HL-60 (cell line): Measurements from ENCODE around the gene PTGER2.

Experiments
- DNase-seq, 2 experiments: peaks; one replicate each; pipeline ENCODE4 v3.0.0-alpha.2; 2010 to 2020; ENCODE audit warnings: low read depth in 1 of 2, low spot score in 1 of 2
- H3K27ac ChIP-seq: fragments of 250-450 bp; sonication (Bioruptor Pico); replicated peaks from 2 replicates; pipeline ENCODE4 v1.5.1; 2020; ENCODE audit warnings: mild to moderate bottlenecking, moderate library complexity
- H3K27me3 ChIP-seq: fragments of 250-450 bp; sonication (Bioruptor Pico); 2 replicates; pipeline ENCODE4 v1.5.1; 2021; ENCODE audit warnings: mild to moderate bottlenecking, moderate library complexity; ENCODE audit not compliant: insufficient read depth, poor library complexity, severe bottlenecking
- H3K4me3 ChIP-seq: replicated peaks from 2 replicates; pipeline ENCODE4 v1.5.1; 2011; ENCODE audit warnings: mild to moderate bottlenecking, control low read depth, low read length; ENCODE audit not compliant: insufficient read depth
- GABPA ChIP-seq: IDR thresholded peaks from 2 replicates; pipeline ENCODE4 v1.6.1; 2012; ENCODE audit warnings: low read depth
- POLR2AphosphoS5 ChIP-seq: IDR thresholded peaks from 2 replicates; pipeline ENCODE4 v1.6.1; 2012; ENCODE audit warnings: low read depth
- REST ChIP-seq: IDR thresholded peaks from 2 replicates; pipeline ENCODE4 v1.6.1; 2012; ENCODE audit warnings: low read depth; ENCODE audit not compliant: insufficient replicate concordance
- SPI1 ChIP-seq: IDR thresholded peaks from 2 replicates; pipeline ENCODE4 v1.6.1; 2012; ENCODE audit warnings: low read depth, mild to moderate bottlenecking, borderline replicate concordance
- TF ChIP-seq, protein P1 (sequence below): IDR thresholded peaks from one replicate; pipeline ENCODE4 v1.5.1; 2011; ENCODE audit warnings: low read length, control low read depth, inconsistent platforms; ENCODE audit not compliant: insufficient read depth

The PTGER2 gene

GRCh38 chr14:52304248-52304904 lies 9.7 kb upstream of the PTGER2 start:
- Histone ChIP-seq H3K27ac (no peak overlapping the region), H3K4me3 (no peak overlapping the region), H3K27me3 (no peaks in the 10 kb centered on the region)
- TF ChIP-seq, protein P1, sequence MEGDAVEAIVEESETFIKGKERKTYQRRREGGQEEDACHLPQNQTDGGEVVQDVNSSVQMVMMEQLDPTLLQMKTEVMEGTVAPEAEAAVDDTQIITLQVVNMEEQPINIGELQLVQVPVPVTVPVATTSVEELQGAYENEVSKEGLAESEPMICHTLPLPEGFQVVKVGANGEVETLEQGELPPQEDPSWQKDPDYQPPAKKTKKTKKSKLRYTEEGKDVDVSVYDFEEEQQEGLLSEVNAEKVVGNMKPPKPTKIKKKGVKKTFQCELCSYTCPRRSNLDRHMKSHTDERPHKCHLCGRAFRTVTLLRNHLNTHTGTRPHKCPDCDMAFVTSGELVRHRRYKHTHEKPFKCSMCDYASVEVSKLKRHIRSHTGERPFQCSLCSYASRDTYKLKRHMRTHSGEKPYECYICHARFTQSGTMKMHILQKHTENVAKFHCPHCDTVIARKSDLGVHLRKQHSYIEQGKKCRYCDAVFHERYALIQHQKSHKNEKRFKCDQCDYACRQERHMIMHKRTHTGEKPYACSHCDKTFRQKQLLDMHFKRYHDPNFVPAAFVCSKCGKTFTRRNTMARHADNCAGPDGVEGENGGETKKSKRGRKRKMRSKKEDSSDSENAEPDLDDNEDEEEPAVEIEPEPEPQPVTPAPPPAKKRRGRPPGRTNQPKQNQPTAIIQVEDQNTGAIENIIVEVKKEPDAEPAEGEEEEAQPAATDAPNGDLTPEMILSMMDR = no peak
- TF ChIP-seq POLR2AphosphoS5 (no peak), REST (no peak), SPI1 (no peak), GABPA (no peak)
- DNase-seq = no peak

- TF ChIP-seq REST = no peak
- no peak for TF ChIP-seq POLR2AphosphoS5
- TF ChIP-seq SPI1 = no peak
- TF ChIP-seq, protein P1 = no peak
- TF ChIP-seq GABPA = no peak
- Histone ChIP-seq H3K27ac (no peak overlapping the region), H3K27me3 (no peaks in the 10 kb centered on the region), H3K4me3 (no peak overlapping the region)
- no peak for DNase-seq
Observed at GRCh38 chr14:52305014-52305413, 9.1 kb upstream of the PTGER2 start.

DNA sequence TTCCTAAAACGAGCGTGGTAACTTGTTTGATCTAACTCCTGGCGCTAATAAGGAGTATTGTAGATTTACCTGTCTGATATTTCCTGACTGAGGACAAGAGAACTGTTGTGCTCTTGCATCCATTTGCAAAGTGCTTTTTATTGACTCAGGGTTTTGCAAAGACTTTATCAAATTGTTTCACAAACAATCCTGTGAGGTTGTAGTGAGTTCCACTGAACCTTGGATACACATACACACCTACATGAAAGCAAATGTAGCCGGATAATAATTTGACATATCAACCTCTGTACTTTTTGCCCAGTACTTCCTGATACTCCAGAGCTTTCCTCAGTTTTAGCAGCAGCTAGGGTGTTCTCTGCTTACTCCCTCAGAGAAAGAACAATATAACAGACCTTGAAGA lies 6.7 kb upstream of the PTGER2 start:
- no peaks in the 10 kb centered on the region for H3K27me3 ChIP-seq
- H3K27ac ChIP-seq = peak overlapping the region; percentile 20; the same call in 1 of the 2 replicates
- H3K4me3 ChIP-seq = no peak overlapping the region
- TF ChIP-seq, protein P1 = no peak
- TF ChIP-seq REST = no peak
- no peak for TF ChIP-seq GABPA
- TF ChIP-seq SPI1 = no peak
- no peak for TF ChIP-seq POLR2AphosphoS5
- no peak for DNase-seq
